GM23248 (cell line): ENCODE data around the gene SGCA.

ENCODE experiments used
- EZH2 ChIP-seq: fragments of 200-600 bp; sonication (generic); IDR thresholded peaks from 2 replicates; pipeline ENCODE4 v1.6.1; 2018; ENCODE audit warnings: antibody characterized with exemption, mild to moderate bottlenecking; ENCODE audit not compliant: insufficient read depth, poor library complexity, severe bottlenecking
- EZH2phosphoT487 ChIP-seq: fragments of 200-600 bp; sonication (generic); IDR thresholded peaks from 2 replicates; pipeline ENCODE4 v1.6.1; 2018; ENCODE audit warnings: antibody characterized with exemption, moderate library complexity, mild to moderate bottlenecking, low read depth; ENCODE audit not compliant: insufficient read depth

DNA sequence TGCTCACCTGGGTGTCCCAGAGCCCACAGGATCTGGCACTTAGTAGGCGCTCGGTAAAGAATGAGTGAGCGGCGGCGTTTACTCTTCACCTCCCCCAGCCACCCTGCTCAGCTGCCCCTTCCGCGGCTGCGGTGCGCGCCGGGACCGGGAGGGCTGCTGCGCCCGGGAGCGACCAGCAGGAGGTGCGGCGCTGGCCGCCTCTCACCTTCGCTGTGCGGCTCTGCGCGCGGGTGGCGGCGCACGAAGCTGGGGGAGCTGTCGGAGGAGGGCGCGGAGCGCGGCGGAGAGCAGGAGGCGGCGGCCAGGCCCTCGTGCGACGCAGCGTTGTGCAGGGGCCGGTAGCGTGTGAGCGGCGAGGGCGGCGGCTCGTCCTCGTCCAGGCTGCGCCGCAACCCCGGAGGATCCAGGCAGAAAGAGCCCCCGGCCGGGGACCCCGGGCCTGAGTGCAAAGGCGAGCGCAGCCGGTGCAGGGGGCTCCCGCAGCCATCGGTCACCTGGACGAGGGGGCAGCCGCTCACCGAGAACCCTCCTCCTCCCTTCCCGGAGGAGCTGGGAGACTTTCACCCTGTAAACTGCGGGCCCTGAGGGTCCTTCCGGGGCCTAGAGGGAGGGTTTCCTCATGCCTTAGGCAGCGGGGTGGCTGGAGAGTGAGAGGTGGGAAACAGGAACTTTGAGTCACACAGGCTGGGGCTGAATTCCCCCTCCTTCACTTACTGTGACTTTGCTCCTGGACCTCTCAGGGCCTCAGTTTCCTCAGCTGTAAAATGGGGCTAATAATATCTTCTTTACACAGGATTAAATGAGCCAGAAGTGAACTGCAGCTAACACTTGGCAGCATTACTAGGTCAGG lies 48.4 kb upstream of the SGCA start:
- TF ChIP-seq EZH2 (no peak), EZH2phosphoT487 (no peak)
